ENCODE data around the gene YEATS2. TPM values are rescaled to one million over a fixed set of nuclear protein-coding genes. Genes with fewer than 3 reads are reported as not detected.
A peak's percentile ranks its signal among the peaks of the same experiment; 100 is the strongest.
"Not testable (repeated sequence)": the region's sequence is repeated elsewhere in the genome, so short reads cannot be mapped to it uniquely, and the experiment has no call there.

YEATS2 gene
- total RNA-seq, 1 donor from 2014 or later = 10.7 TPM

- intact Hi-C loops (cut with micrococcal nuclease) = no loop called here
- Histone ChIP-seq H3K4me3 (no peak overlapping the region), H3K36me3 (peaks cover 82% of the 10 kb centered on the region), H3K9me3 (replicated peaks) (no peaks in the 10 kb centered on the region), H3K4me1 (peaks cover 55% of the 10 kb centered on the region), H3K27ac (replicated peaks) (peak overlapping the region; percentile 17), H3K27me3 (ENCODE audit: low read depth) (no peaks in the 10 kb centered on the region)
- DNase-seq = no peak
- no peak for TF ChIP-seq CTCF (IDR thresholded peaks at IDR 0.05; ENCODE audit: borderline replicate concordance)
Measured at GRCh38 chr3:183664913-183665381, 32.6 kb upstream of the YEATS2 start.

GRCh38 chr3:183680061-183680460, 17.5 kb upstream of the YEATS2 start:
- Histone ChIP-seq H3K27me3 (ENCODE audit: low read depth) (no peaks in the 10 kb centered on the region), H3K4me1 (peaks cover 4% of the 10 kb centered on the region), H3K27ac (replicated peaks) (no peak overlapping the region), H3K36me3 (peaks cover 65% of the 10 kb centered on the region), H3K9me3 (replicated peaks) (no peaks in the 10 kb centered on the region), H3K4me3 (no peak overlapping the region)
- intact Hi-C loops (cut with micrococcal nuclease) = no loop called here
- DNase-seq = no peak
- no peak for TF ChIP-seq CTCF (IDR thresholded peaks at IDR 0.05; ENCODE audit: borderline replicate concordance)

GRCh38 chr3:183687705-183688104, 9.9 kb upstream of the YEATS2 start:
- no peak for TF ChIP-seq CTCF (IDR thresholded peaks at IDR 0.05; ENCODE audit: borderline replicate concordance)
- intact Hi-C loops (cut with micrococcal nuclease) = no loop called here
- H3K36me3 ChIP-seq = peaks cover 6% of the 10 kb centered on the region
- no peak overlapping the region for H3K27ac ChIP-seq (replicated peaks)
- H3K9me3 ChIP-seq (replicated peaks) = no peaks in the 10 kb centered on the region
- H3K4me1 ChIP-seq = no peaks in the 10 kb centered on the region
- no peaks in the 10 kb centered on the region for H3K27me3 ChIP-seq (ENCODE audit: low read depth)
- no peak overlapping the region for H3K4me3 ChIP-seq
- DNase-seq = no peak

GRCh38 chr3:183688874-183689273, 8.7 kb upstream of the YEATS2 start:
- no peak for DNase-seq
- Histone ChIP-seq H3K27me3 (ENCODE audit: low read depth) (no peaks in the 10 kb centered on the region), H3K36me3 (no peaks in the 10 kb centered on the region), H3K4me1 (no peaks in the 10 kb centered on the region), H3K27ac (replicated peaks) (peak overlapping the region; percentile 23), H3K9me3 (replicated peaks) (no peaks in the 10 kb centered on the region), H3K4me3 (no peak overlapping the region)
- intact Hi-C loops (cut with micrococcal nuclease) = no loop called here
- no peak for TF ChIP-seq CTCF (IDR thresholded peaks at IDR 0.05; ENCODE audit: borderline replicate concordance)

GRCh38 chr3:183689621-183690020, 8.0 kb upstream of the YEATS2 start:
- H3K4me3 ChIP-seq; intact Hi-C loops (cut with micrococcal nuclease); H3K4me1 ChIP-seq: not testable (repeated sequence)

GRCh38 chr3:183690402-183690995, 7.1 kb upstream of the YEATS2 start:
- Histone ChIP-seq H3K27ac (replicated peaks) (no peak overlapping the region), H3K9me3 (replicated peaks) (no peaks in the 10 kb centered on the region), H3K4me3 (no peak overlapping the region), H3K4me1 (no peaks in the 10 kb centered on the region), H3K27me3 (ENCODE audit: low read depth) (no peaks in the 10 kb centered on the region), H3K36me3 (no peaks in the 10 kb centered on the region)
- TF ChIP-seq CTCF (IDR thresholded peaks at IDR 0.05; ENCODE audit: borderline replicate concordance) = no peak
- DNase-seq = no peak
- intact Hi-C loops (cut with micrococcal nuclease) = no loop called here

More at GRCh38 chr3:183689621-183690020, 8.0 kb upstream of the YEATS2 start:
- not testable (repeated sequence) for H3K9me3 ChIP-seq (replicated peaks); H3K27ac ChIP-seq (replicated peaks); H3K36me3 ChIP-seq; DNase-seq; H3K27me3 ChIP-seq (ENCODE audit: low read depth)
